Gastroesophageal sphincter (tissue), 3 donors: ENCODE results near the gene S100Z.

Source experiments
- CTCF ChIP-seq, 4 experiments: fragments of 200-600 bp in 2 of 4; fragments of 450-650 bp in 2 of 4; sonication (generic) in 1 of 4; IDR thresholded peaks; one replicate each; pipeline ENCODE4 v1.5.1; 2017 to 2019; ENCODE audit warnings: antibody characterized with exemption in 4 of 4, mild to moderate bottlenecking in 2 of 4, moderate library complexity in 2 of 4
- POLR2A ChIP-seq, 2 donors: fragments of 450-650 bp; IDR thresholded peaks; one replicate each; pipeline ENCODE4 v1.6.1; 2017; ENCODE audit warnings: antibody characterized with exemption in 2 of 2, mild to moderate bottlenecking in 2 of 2, moderate library complexity in 1 of 2

- TF ChIP-seq CTCF (IDR thresholded peaks at IDR 0.05), result no peak
- TF ChIP-seq POLR2A (IDR thresholded peaks at IDR 0.05), result no peak
Measured at GRCh38 chr5:76813982-76814562, 35.7 kb upstream of the S100Z start.
